Duodenal mucosa (tissue), 2 donors: Measurements from ENCODE around the gene SCN5A.

Source experiments
- H3K27ac ChIP-seq: one replicate; pipeline ENCODE4 v1.7.0; 2013; ENCODE audit warnings: low read depth, low read length
- H3K27me3 ChIP-seq, 2 donors: one replicate each; pipeline ENCODE4 v1.7.0; 2013; ENCODE audit warnings: low read length in 2 of 2, control low read depth in 1 of 2; ENCODE audit not compliant: insufficient read depth in 2 of 2, control insufficient read depth in 1 of 2
- H3K36me3 ChIP-seq, 2 donors: one replicate each; pipeline ENCODE4 v1.7.0; 2013; ENCODE audit warnings: low read length in 2 of 2, control low read depth in 1 of 2; ENCODE audit not compliant: insufficient read depth in 2 of 2, control insufficient read depth in 1 of 2
- H3K4me1 ChIP-seq, 2 donors: one replicate each; pipeline ENCODE4 v1.7.0; 2013; ENCODE audit warnings: low read length in 2 of 2, control low read depth in 1 of 2; ENCODE audit not compliant: insufficient read depth in 2 of 2, control insufficient read depth in 1 of 2
- H3K4me3 ChIP-seq, 2 donors: one replicate each; pipeline ENCODE4 v1.7.0; 2013; ENCODE audit warnings: low read length in 2 of 2, low read depth in 1 of 2
- H3K9ac ChIP-seq, 2 donors: one replicate each; pipeline ENCODE4 v1.7.0; 2013; ENCODE audit warnings: low read length in 2 of 2, low read depth in 1 of 2
- H3K9me3 ChIP-seq, 2 donors: one replicate each; pipeline ENCODE4 v1.7.0; 2013; ENCODE audit warnings: low read length in 2 of 2, control low read depth in 1 of 2; ENCODE audit not compliant: control insufficient read depth in 1 of 2

The SCN5A gene

GRCh38 chr3:38545550-38545949 lies 103.9 kb downstream of the SCN5A start:
- no peaks in the 10 kb centered on the region for H3K27me3 ChIP-seq
- no peak overlapping the region for H3K27ac ChIP-seq
- no peak overlapping the region for H3K4me3 ChIP-seq

GRCh38 chr3:38544926-38545325 lies 104.6 kb downstream of the SCN5A start:
- Histone ChIP-seq H3K4me3 (no peak overlapping the region), H3K9ac (no peak overlapping the region), H3K27ac (no peak overlapping the region), H3K27me3 (no peaks in the 10 kb centered on the region), H3K36me3 (no peaks in the 10 kb centered on the region), H3K9me3 (no peaks in the 10 kb centered on the region), H3K4me1 (no peaks in the 10 kb centered on the region)

More at GRCh38 chr3:38545550-38545949, 103.9 kb downstream of the SCN5A start:
- Histone ChIP-seq H3K36me3 (no peaks in the 10 kb centered on the region), H3K9ac (no peak overlapping the region), H3K9me3 (no peaks in the 10 kb centered on the region), H3K4me1 (no peaks in the 10 kb centered on the region)

- no peaks in the 10 kb centered on the region for H3K4me1 ChIP-seq
- no peak overlapping the region for H3K4me3 ChIP-seq
- H3K9ac ChIP-seq, result no peak overlapping the region
- H3K27ac ChIP-seq, result no peak overlapping the region
- H3K9me3 ChIP-seq, result no peaks in the 10 kb centered on the region
- H3K36me3 ChIP-seq, result no peaks in the 10 kb centered on the region
- no peaks in the 10 kb centered on the region for H3K27me3 ChIP-seq
These were observed 105.9 kb downstream of the SCN5A start for GRCh38 chr3:38543586-38543985.

GRCh38 chr3:38542401-38543298 lies 106.8 kb downstream of the SCN5A start:
- H3K36me3 ChIP-seq, result no peaks in the 10 kb centered on the region

GRCh38 chr3:38541806-38542205 lies 107.7 kb downstream of the SCN5A start:
- Histone ChIP-seq H3K36me3 (no peaks in the 10 kb centered on the region), H3K27me3 (no peaks in the 10 kb centered on the region), H3K9ac (no peak overlapping the region), H3K27ac (no peak overlapping the region), H3K4me1 (no peaks in the 10 kb centered on the region), H3K9me3 (no peaks in the 10 kb centered on the region), H3K4me3 (no peak overlapping the region)

More at GRCh38 chr3:38542401-38543298, 106.8 kb downstream of the SCN5A start:
- no peaks in the 10 kb centered on the region for H3K27me3 ChIP-seq
- no peaks in the 10 kb centered on the region for H3K4me1 ChIP-seq
- no peaks in the 10 kb centered on the region for H3K9me3 ChIP-seq
- H3K9ac ChIP-seq, result no peak overlapping the region
- H3K27ac ChIP-seq, result no peak overlapping the region
- no peak overlapping the region for H3K4me3 ChIP-seq

GRCh38 chr3:38538773-38539353 lies 110.6 kb downstream of the SCN5A start:
- H3K9me3 ChIP-seq, result no peaks in the 10 kb centered on the region
- no peak overlapping the region for H3K4me3 ChIP-seq
- no peak overlapping the region for H3K27ac ChIP-seq
- no peak overlapping the region for H3K9ac ChIP-seq
- H3K4me1 ChIP-seq, result no peaks in the 10 kb centered on the region
- H3K27me3 ChIP-seq, result no peaks in the 10 kb centered on the region
- no peaks in the 10 kb centered on the region for H3K36me3 ChIP-seq

- Histone ChIP-seq H3K36me3 (no peaks in the 10 kb centered on the region), H3K9ac (no peak overlapping the region), H3K4me1 (no peaks in the 10 kb centered on the region), H3K4me3 (no peak overlapping the region), H3K27me3 (no peaks in the 10 kb centered on the region), H3K27ac (no peak overlapping the region), H3K9me3 (no peaks in the 10 kb centered on the region)
These were observed 112.8 kb downstream of the SCN5A start for GRCh38 chr3:38536671-38537070.

- H3K27me3 ChIP-seq, result no peaks in the 10 kb centered on the region
- peaks cover 0 to 3% of the 10 kb centered on the region in 2 donors for H3K36me3 ChIP-seq
- H3K9me3 ChIP-seq, result no peaks in the 10 kb centered on the region
- no peaks in the 10 kb centered on the region for H3K4me1 ChIP-seq
- no peak overlapping the region for H3K27ac ChIP-seq
- H3K9ac ChIP-seq, result no peak overlapping the region
- no peak overlapping the region for H3K4me3 ChIP-seq
These were observed 114.9 kb downstream of the SCN5A start for GRCh38 chr3:38534604-38535003.

GRCh38 chr3:38534180-38534579 lies 115.3 kb downstream of the SCN5A start:
- peaks cover 0 to 3% of the 10 kb centered on the region in 2 donors for H3K36me3 ChIP-seq
- no peak overlapping the region for H3K27ac ChIP-seq
- no peaks in the 10 kb centered on the region for H3K9me3 ChIP-seq
- H3K4me3 ChIP-seq, result no peak overlapping the region
- H3K9ac ChIP-seq, result no peak overlapping the region
- H3K4me1 ChIP-seq, result no peaks in the 10 kb centered on the region
- H3K27me3 ChIP-seq, result no peaks in the 10 kb centered on the region

GRCh38 chr3:38533285-38533976 lies 116.1 kb downstream of the SCN5A start:
- H3K4me1 ChIP-seq, result no peaks in the 10 kb centered on the region
- H3K27ac ChIP-seq, result no peak overlapping the region
- H3K27me3 ChIP-seq, result no peaks in the 10 kb centered on the region
- H3K4me3 ChIP-seq, result no peak overlapping the region
- H3K9ac ChIP-seq, result no peak overlapping the region
- peaks cover 0 to 5% of the 10 kb centered on the region in 2 donors for H3K36me3 ChIP-seq
- no peaks in the 10 kb centered on the region for H3K9me3 ChIP-seq
